Measurements from ENCODE around the gene FDPS. TPM values are rescaled to one million over a fixed set of nuclear protein-coding genes. Genes with fewer than 3 reads are reported as not detected.

FDPS gene
- total RNA-seq, 5 donors from 2014 or later (not counting 1 experiment from before 2014, with no cell fraction given), result 66.7 to 100 (median 93.0) TPM

DNA sequence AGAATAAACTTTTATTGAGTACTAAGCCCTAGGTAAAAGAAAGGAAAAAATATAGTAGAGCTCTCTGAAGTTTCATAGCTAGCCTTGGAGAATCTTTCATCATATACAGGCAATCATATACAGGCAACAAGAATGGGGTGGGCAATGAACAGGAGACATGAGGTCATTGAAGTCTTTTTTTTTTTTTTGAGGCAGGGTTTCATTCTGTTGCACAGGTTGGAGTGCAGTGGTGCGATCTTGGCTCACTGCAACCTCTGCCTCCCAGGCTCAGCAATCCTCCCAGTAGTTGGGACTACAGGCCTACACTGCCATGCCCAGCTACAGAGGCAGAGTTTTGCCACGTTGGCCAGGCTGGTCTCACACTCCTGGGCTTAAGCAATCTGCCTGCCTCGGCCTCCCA, 34.2 kb downstream of the FDPS start:
- Mint-ChIP-seq H3K27me3 (no peaks in the 10 kb centered on the region), H3K9me3 (no peaks in the 10 kb centered on the region), H3K27ac (no peak overlapping the region), H3K4me1 (no peaks in the 10 kb centered on the region), H3K4me3 (no peak overlapping the region), H3K36me3 (peaks cover 69% of the 10 kb centered on the region)
- ATAC-seq (replicated peaks in 1 of 4) (no peak), DNase-seq (no peak)
- no peak overlapping the region for H3K27ac ChIP-seq (ENCODE audit: low read length)
- no peak overlapping the region for H3K4me3 ChIP-seq (ENCODE audit: control insufficient read depth in 1 of 2, extremely low read depth in 1 of 2, low read length in 1 of 2)
- no peaks in the 10 kb centered on the region for H3K27me3 ChIP-seq (replicated peaks in 1 of 2; ENCODE audit: control insufficient read depth in 2 of 2, extremely low read depth in 1 of 2, insufficient read depth in 2 of 2, low read length in 1 of 2)
- H3K36me3 ChIP-seq (ENCODE audit: control insufficient read depth in 2 of 2, extremely low read depth in 1 of 2, insufficient read depth in 1 of 2, low read length in 1 of 2), result peaks cover 21 to 92% of the 10 kb centered on the region in 2 donors
- WGBS (ENCODE audit: insufficient coverage), result 100% methylated on average over 2 of the region's 3 CpGs
- POLR2A ChIA-PET, result interaction anchor here (0.5 to 0.6 kb wide), 2 partner anchors 60 to 1449 kb away, joined by 3 read pairs; no protein-coding TSS in a partner anchor
- H3K9me3 ChIP-seq, result no peaks in the 10 kb centered on the region
- CTCF ChIA-PET, result no interaction called here
- no peaks in the 10 kb centered on the region for H3K4me1 ChIP-seq (ENCODE audit: control insufficient read depth in 1 of 2, extremely low read depth in 1 of 2, insufficient read depth in 2 of 2, low read length in 2 of 2)

DNA sequence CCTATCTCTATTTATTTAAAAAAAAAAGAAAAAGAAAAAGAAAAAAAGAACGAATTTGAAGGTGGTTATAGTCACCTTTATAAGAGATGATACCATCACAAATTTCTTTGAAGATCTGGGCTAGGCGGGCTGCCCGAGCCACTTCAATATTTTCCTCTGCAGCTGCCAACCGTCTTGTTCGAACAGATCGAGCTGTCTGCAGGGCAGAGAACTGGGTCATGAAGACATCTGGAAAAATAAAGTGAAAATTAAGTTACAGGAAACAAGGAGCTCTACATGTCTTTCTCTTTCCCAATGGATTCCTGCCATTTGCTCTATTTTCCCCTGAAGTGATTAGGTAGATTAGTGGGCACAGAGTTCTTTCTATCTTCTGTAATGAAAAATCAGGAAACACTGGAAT, 44.0 kb downstream of the FDPS start:
- no peaks in the 10 kb centered on the region for H3K4me1 ChIP-seq (ENCODE audit: control insufficient read depth in 1 of 2, extremely low read depth in 1 of 2, insufficient read depth in 2 of 2, low read length in 2 of 2)
- no peaks in the 10 kb centered on the region for H3K4me1 Mint-ChIP-seq
- H3K27me3 ChIP-seq (replicated peaks in 1 of 2; ENCODE audit: control insufficient read depth in 2 of 2, extremely low read depth in 1 of 2, insufficient read depth in 2 of 2, low read length in 1 of 2), result no peaks in the 10 kb centered on the region
- H3K4me3 Mint-ChIP-seq, result no peak overlapping the region
- H3K9me3 ChIP-seq, result no peaks in the 10 kb centered on the region
- no peaks in the 10 kb centered on the region for H3K9me3 Mint-ChIP-seq
- POLR2A ChIA-PET, result interaction anchor here (0.6 to 0.8 kb wide), 3 partner anchors 23 to 569 kb away, joined by 3 to 7 read pairs (median 4); no protein-coding TSS in a partner anchor
- ATAC-seq (replicated peaks in 1 of 4) (no peak), DNase-seq (no peak)
- H3K36me3 ChIP-seq (ENCODE audit: control insufficient read depth in 2 of 2, extremely low read depth in 1 of 2, insufficient read depth in 1 of 2, low read length in 1 of 2), result peaks cover 5 to 70% of the 10 kb centered on the region in 2 donors
- H3K27me3 Mint-ChIP-seq, result no peaks in the 10 kb centered on the region
- H3K27ac Mint-ChIP-seq, result no peak overlapping the region
- WGBS (ENCODE audit: insufficient coverage), result no CpG with 5 or more reads among the region's 6 CpGs
- CTCF ChIA-PET, result no interaction called here
- no peak overlapping the region for H3K4me3 ChIP-seq (ENCODE audit: control insufficient read depth in 1 of 2, extremely low read depth in 1 of 2, low read length in 1 of 2)
- peaks cover 56% of the 10 kb centered on the region for H3K36me3 Mint-ChIP-seq
- H3K27ac ChIP-seq (ENCODE audit: low read length), result no peak overlapping the region

DNA sequence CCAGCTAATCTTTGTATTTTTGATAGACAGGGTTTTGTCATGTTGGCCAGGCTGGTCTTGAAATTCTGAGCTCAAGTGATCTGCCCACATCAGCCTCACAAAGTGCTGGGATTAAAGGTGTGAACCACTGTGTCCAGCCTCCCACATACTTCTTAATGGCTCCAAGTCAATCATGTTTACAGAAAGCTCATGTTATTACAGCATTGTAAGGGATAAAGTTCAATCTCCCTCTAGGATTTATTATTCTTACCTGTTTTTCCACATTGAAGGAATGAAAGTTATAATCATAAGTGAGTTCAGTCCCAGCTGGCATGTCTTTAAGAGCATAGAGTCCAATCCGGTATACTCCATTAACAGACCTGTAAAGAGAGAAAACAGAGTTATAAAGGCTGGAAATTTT, 51.4 kb downstream of the FDPS start:
- no CpG with 5 or more reads among the region's 1 CpG for WGBS (ENCODE audit: insufficient coverage)
- ATAC-seq (replicated peaks in 1 of 4) (no peak), DNase-seq (no peak)
- no peak overlapping the region for H3K4me3 Mint-ChIP-seq
- Histone ChIP-seq H3K36me3 (ENCODE audit: control insufficient read depth in 2 of 2, extremely low read depth in 1 of 2, insufficient read depth in 1 of 2, low read length in 1 of 2) (peaks cover 12 to 48% of the 10 kb centered on the region in 2 donors), H3K4me3 (ENCODE audit: control insufficient read depth in 1 of 2, extremely low read depth in 1 of 2, low read length in 1 of 2) (no peak overlapping the region), H3K27ac (ENCODE audit: low read length) (no peak overlapping the region), H3K9me3 (no peaks in the 10 kb centered on the region), H3K4me1 (ENCODE audit: control insufficient read depth in 1 of 2, extremely low read depth in 1 of 2, insufficient read depth in 2 of 2, low read length in 2 of 2) (no peaks in the 10 kb centered on the region), H3K27me3 (replicated peaks in 1 of 2; ENCODE audit: control insufficient read depth in 2 of 2, extremely low read depth in 1 of 2, insufficient read depth in 2 of 2, low read length in 1 of 2) (no peaks in the 10 kb centered on the region)
- H3K4me1 Mint-ChIP-seq, result no peaks in the 10 kb centered on the region
- CTCF ChIA-PET, result no interaction called here
- no peak overlapping the region for H3K27ac Mint-ChIP-seq
- peaks cover 23% of the 10 kb centered on the region for H3K36me3 Mint-ChIP-seq
- POLR2A ChIA-PET, result no interaction called here
- no peaks in the 10 kb centered on the region for H3K9me3 Mint-ChIP-seq
- H3K27me3 Mint-ChIP-seq, result no peaks in the 10 kb centered on the region

Other genes with a start within 250 kb of the FDPS start
- gene EFNA4, start 245.1 kb upstream of the FDPS start, total RNA-seq, result 1 to 10 TPM; 3.1 to 7.8 (median 6.6) TPM
- 1 to 10 TPM in 3 of 5 donors, under 1 TPM in 1, not detected in 1; 0.68 to 2.6 (median 2.3) TPM for gene EFNA3, start 230.0 kb upstream of the FDPS start, total RNA-seq
- gene EFNA1, start 181.0 kb upstream of the FDPS start, total RNA-seq, result 1 to 10 TPM; 1.6 to 8.4 (median 5.1) TPM
- gene SLC50A1, start 173.0 kb upstream of the FDPS start, total RNA-seq, result 10 to 100 TPM; 20.7 to 34.9 (median 30.8) TPM
- gene DPM3, start 168.3 kb upstream of the FDPS start, total RNA-seq, result 10 to 100 TPM; 26.9 to 70.7 (median 64.5) TPM
- gene KRTCAP2, start 135.6 kb upstream of the FDPS start, total RNA-seq, result 100 to 1,000 TPM in 4 of 5 donors, 10 to 100 TPM in 1; 93.6 to 150 (median 138) TPM
- 10 to 100 TPM in 2 of 5 donors, 1 to 10 TPM in 3; 5.1 to 12.2 (median 9.8) TPM for gene TRIM46, start 135.0 kb upstream of the FDPS start, total RNA-seq
- 10 to 100 TPM; 24.1 to 43.9 (median 34.0) TPM for gene THBS3, start 101.0 kb upstream of the FDPS start, total RNA-seq
- gene MTX1, start 100.2 kb upstream of the FDPS start, total RNA-seq, result 10 to 100 TPM; 20.4 to 28.4 (median 25.1) TPM
- 10 to 100 TPM; 10.2 to 17.3 (median 15.5) TPM for gene ENTREP3, start 53.4 kb upstream of the FDPS start, total RNA-seq
- 100 to 1,000 TPM in 2 of 5 donors, 10 to 100 TPM in 3; 54.7 to 101 (median 97.4) TPM for gene SCAMP3, start 46.5 kb upstream of the FDPS start, total RNA-seq
- 100 to 1,000 TPM in 3 of 5 donors, 10 to 100 TPM in 2; 76.4 to 123 (median 110) TPM for gene CLK2, start 35.4 kb upstream of the FDPS start, total RNA-seq
- 1 to 10 TPM; 1.7 to 4.1 (median 4.0) TPM for gene HCN3, start 31.4 kb upstream of the FDPS start, total RNA-seq
- under 1 TPM in 2 of 5 donors, not detected in 3; 0.23 TPM for gene PKLR, start 7.4 kb upstream of the FDPS start, total RNA-seq
- 10 to 100 TPM; 14.4 to 25.2 (median 22.9) TPM for gene RUSC1, start 12.0 kb downstream of the FDPS start, total RNA-seq

All from T-cell (primary cell).